Central memory CD8-positive, alpha-beta T cell (primary cell): ENCODE measurements around the gene NEMF.
"Not testable (repeated sequence)": the region's sequence is repeated elsewhere in the genome, so short reads cannot be mapped to it uniquely, and the experiment has no call there.

Source experiments
- ATAC-seq: fragments of 150-1000 bp; cut with Tn5 transposase; replicated peaks from 2 replicates; pipeline ENCODE4 v1.10.0; 2022; ENCODE audit warnings: mild to moderate bottlenecking, moderate FRiP score, moderate number of reproducible peaks; ENCODE audit not compliant: poor library complexity, severe bottlenecking; ENCODE audit errors: extremely low read depth
- DNase-seq, 2 donors: peaks; one replicate each; pipeline ENCODE4 v3.0.0; 2021; ENCODE audit warnings: low spot score in 2 of 2
- H3K27ac Mint-ChIP-seq: one replicate; pipeline ENCODE4 v1.8.0; 2022; ENCODE audit warnings: low read depth, mild to moderate bottlenecking, moderate library complexity, mixed read lengths
- H3K27me3 Mint-ChIP-seq: one replicate; pipeline ENCODE4 v1.8.0; 2022; ENCODE audit warnings: mixed read lengths
- H3K36me3 Mint-ChIP-seq: one replicate; pipeline ENCODE4 v1.8.0; 2022; ENCODE audit warnings: mild to moderate bottlenecking, moderate library complexity, mixed read lengths; ENCODE audit not compliant: insufficient read depth
- H3K4me1 Mint-ChIP-seq: one replicate; pipeline ENCODE4 v1.8.0; 2022; ENCODE audit warnings: mixed read lengths
- H3K4me3 Mint-ChIP-seq: one replicate; pipeline ENCODE4 v1.8.0; 2022; ENCODE audit warnings: mild to moderate bottlenecking, moderate library complexity, mixed read lengths
- H3K9me3 Mint-ChIP-seq: one replicate; pipeline ENCODE4 v1.8.0; 2022; ENCODE audit warnings: mixed read lengths

Gene NEMF

GRCh38 chr14:49892301-49892635, 39.7 kb upstream of the NEMF start:
- peak overlapping the region; percentile 91 for H3K4me3 Mint-ChIP-seq
- ATAC-seq (peak; percentile 58), DNase-seq (peak in 1 of 2 donors; percentile 40)
- H3K27me3 Mint-ChIP-seq, result no peaks in the 10 kb centered on the region
- H3K9me3 Mint-ChIP-seq, result no peaks in the 10 kb centered on the region
- H3K4me1 Mint-ChIP-seq, result peaks cover 35% of the 10 kb centered on the region
- H3K27ac Mint-ChIP-seq, result peak overlapping the region; percentile 95
- H3K36me3 Mint-ChIP-seq, result peaks cover 43% of the 10 kb centered on the region

GRCh38 chr14:49888293-49888692, 35.7 kb upstream of the NEMF start:
- peaks cover 13% of the 10 kb centered on the region for H3K36me3 Mint-ChIP-seq
- H3K4me1 Mint-ChIP-seq, result peaks cover 6% of the 10 kb centered on the region
- no peaks in the 10 kb centered on the region for H3K27me3 Mint-ChIP-seq
- DNase-seq (no peak), ATAC-seq (no peak)
- H3K27ac Mint-ChIP-seq, result no peak overlapping the region
- H3K4me3 Mint-ChIP-seq, result no peak overlapping the region
- H3K9me3 Mint-ChIP-seq, result no peaks in the 10 kb centered on the region

GRCh38 chr14:49886523-49886922, 33.9 kb upstream of the NEMF start:
- no peak overlapping the region for H3K4me3 Mint-ChIP-seq
- DNase-seq (no peak), ATAC-seq (peak; percentile 46)
- no peaks in the 10 kb centered on the region for H3K27me3 Mint-ChIP-seq
- H3K36me3 Mint-ChIP-seq, result peaks cover 4% of the 10 kb centered on the region
- H3K27ac Mint-ChIP-seq, result no peak overlapping the region
- H3K9me3 Mint-ChIP-seq, result no peaks in the 10 kb centered on the region
- H3K4me1 Mint-ChIP-seq, result no peaks in the 10 kb centered on the region

- DNase-seq (no peak), ATAC-seq (no peak)
- no peak overlapping the region for H3K27ac Mint-ChIP-seq
- H3K27me3 Mint-ChIP-seq, result no peaks in the 10 kb centered on the region
- H3K4me1 Mint-ChIP-seq, result peaks cover 9% of the 10 kb centered on the region
- no peaks in the 10 kb centered on the region for H3K9me3 Mint-ChIP-seq
- H3K36me3 Mint-ChIP-seq, result peaks cover 4% of the 10 kb centered on the region
- no peak overlapping the region for H3K4me3 Mint-ChIP-seq
These were observed 30.5 kb upstream of the NEMF start for GRCh38 chr14:49882826-49883694.

- Mint-ChIP-seq H3K4me1 (peaks cover 9% of the 10 kb centered on the region), H3K9me3 (no peaks in the 10 kb centered on the region), H3K4me3 (no peak overlapping the region), H3K36me3 (peaks cover 4% of the 10 kb centered on the region), H3K27me3 (no peaks in the 10 kb centered on the region), H3K27ac (no peak overlapping the region)
- ATAC-seq, result no peak
- DNase-seq, result no peak
These were observed 28.9 kb upstream of the NEMF start for GRCh38 chr14:49881350-49882001.

GRCh38 chr14:49880267-49881064, 27.9 kb upstream of the NEMF start:
- Mint-ChIP-seq H3K27ac (peak overlapping the region; percentile 59), H3K36me3 (peaks cover 4% of the 10 kb centered on the region), H3K4me3 (no peak overlapping the region), H3K27me3 (no peaks in the 10 kb centered on the region), H3K9me3 (no peaks in the 10 kb centered on the region), H3K4me1 (peaks cover 9% of the 10 kb centered on the region)
- ATAC-seq, result no peak
- DNase-seq, result no peak

GRCh38 chr14:49879646-49880204, 27.1 kb upstream of the NEMF start:
- ATAC-seq (peak; percentile 81), DNase-seq (peak in 1 of 2 donors; percentile 48)
- Mint-ChIP-seq H3K4me3 (no peak overlapping the region), H3K27me3 (no peaks in the 10 kb centered on the region), H3K9me3 (no peaks in the 10 kb centered on the region), H3K27ac (peak overlapping the region; percentile 59), H3K36me3 (peaks cover 2% of the 10 kb centered on the region), H3K4me1 (peaks cover 9% of the 10 kb centered on the region)

GRCh38 chr14:49876563-49877127, 24.1 kb upstream of the NEMF start:
- DNase-seq (no peak), ATAC-seq (no peak)
- H3K4me3 Mint-ChIP-seq, result no peak overlapping the region
- H3K36me3 Mint-ChIP-seq, result peaks cover 2% of the 10 kb centered on the region
- H3K4me1 Mint-ChIP-seq, result peaks cover 15% of the 10 kb centered on the region
- no peaks in the 10 kb centered on the region for H3K27me3 Mint-ChIP-seq
- no peaks in the 10 kb centered on the region for H3K9me3 Mint-ChIP-seq
- no peak overlapping the region for H3K27ac Mint-ChIP-seq

- Mint-ChIP-seq H3K9me3 (no peaks in the 10 kb centered on the region), H3K4me3 (no peak overlapping the region), H3K4me1 (peaks cover 19% of the 10 kb centered on the region), H3K27me3 (no peaks in the 10 kb centered on the region), H3K27ac (no peak overlapping the region), H3K36me3 (peaks cover 2% of the 10 kb centered on the region)
- DNase-seq (no peak), ATAC-seq (no peak)
These were observed 23.1 kb upstream of the NEMF start for GRCh38 chr14:49875640-49876198.

GRCh38 chr14:49873548-49873947, 21.0 kb upstream of the NEMF start:
- H3K27me3 Mint-ChIP-seq, H3K9me3 Mint-ChIP-seq, H3K36me3 Mint-ChIP-seq, DNase-seq, H3K27ac Mint-ChIP-seq, H3K4me3 Mint-ChIP-seq, ATAC-seq: not testable (repeated sequence)
- H3K4me1 Mint-ChIP-seq, result peaks cover 18% of the 10 kb centered on the region

- Mint-ChIP-seq H3K27ac (no peak overlapping the region), H3K4me3 (no peak overlapping the region), H3K27me3 (no peaks in the 10 kb centered on the region), H3K36me3 (peaks cover 7% of the 10 kb centered on the region), H3K4me1 (peaks cover 28% of the 10 kb centered on the region), H3K9me3 (no peaks in the 10 kb centered on the region)
- no peak for ATAC-seq
- no peak for DNase-seq
These were observed 18.3 kb upstream of the NEMF start for GRCh38 chr14:49870908-49871307.

- H3K4me3 Mint-ChIP-seq, result peak overlapping the region; percentile 86
- H3K27ac Mint-ChIP-seq, result peak overlapping the region; percentile 98
- DNase-seq (no peak), ATAC-seq (no peak)
- peaks cover 28% of the 10 kb centered on the region for H3K4me1 Mint-ChIP-seq
- H3K27me3 Mint-ChIP-seq, result no peaks in the 10 kb centered on the region
- H3K9me3 Mint-ChIP-seq, result no peaks in the 10 kb centered on the region
- H3K36me3 Mint-ChIP-seq, result peaks cover 7% of the 10 kb centered on the region
These were observed 16.1 kb upstream of the NEMF start for GRCh38 chr14:49868720-49869114.
